HCT116 (cell line): ENCODE results near the gene CEP57. TPM values are rescaled to one million over a fixed set of nuclear protein-coding genes. Genes with fewer than 3 reads are reported as not detected.

Source experiments
- ATAC-seq: fragments of 200-7000 bp; cut with Tn5 transposase; 2 replicates; pipeline ENCODE4 v1.9.1; 2020; ENCODE audit warnings: mild to moderate bottlenecking, moderate library complexity
- BruUV-seq: library from RNA; stranded (reverse); fragments of 400-500 nt; replicated peaks from 2 replicates; lab custom pipeline; 2021; lab: Mats Ljungman, UMichigan
- CTCF ChIA-PET: fragments of 300-600 bp; sonication (Branson Sonifier 250); formaldehyde crosslinking; loops from one replicate; lab custom pipeline; 2021; ENCODE audit warnings: antibody characterized with exemption; lab: Charles Lee
- POLR2A ChIA-PET: fragments of 300-600, 350-600 bp; sonication (Branson Sonifier 250); formaldehyde crosslinking; loops from one replicate; lab custom pipeline; 2021; ENCODE audit warnings: antibody characterized with exemption; lab: Charles Lee
- RAD21 ChIA-PET, 2 experiments: fragments of 300-600 bp; sonication (Branson Sonifier 250); formaldehyde crosslinking; loops; one replicate each; lab custom pipeline; 2023; ENCODE audit warnings: low total read pairs in 2 of 2; ENCODE audit not compliant: uncharacterized antibody in 2 of 2, unreplicated experiment in 2 of 2, low non-redundant PET in 1 of 2; lab: Charles Lee
- DNase-seq: peaks from one replicate; pipeline ENCODE4 v3.0.0-alpha.2; 2010; ENCODE audit warnings: low read depth, low spot score
- H2AFZ ChIP-seq: fragments of 200-600 bp; shearing (Covaris generic), sonication (generic); 2 replicates; pipeline ENCODE4 v1.6.1; 2017; ENCODE audit warnings: low read depth, mixed run types, mixed read lengths, antibody characterized with exemption, low read length; ENCODE audit not compliant: poor library complexity, severe bottlenecking
- H3K27ac ChIP-seq: 2 replicates; pipeline ENCODE4 v1.5.1; 2012; ENCODE audit warnings: low read depth, low read length
- H3K27me3 ChIP-seq: fragments of 200-600 bp; sonication (generic); 2 replicates; pipeline ENCODE4 v1.6.1; 2016; ENCODE audit warnings: mixed run types, low read length, mixed read lengths; ENCODE audit not compliant: insufficient read depth
- H3K36me3 ChIP-seq, 2 experiments: fragments of 200-500 bp in 1 of 2; fragments of 200-600 bp in 1 of 2; sonication (Bioruptor generic) in 1 of 2; sonication (generic) in 1 of 2; 2 replicates each; pipeline versions ENCODE4 v1.5.1 to v1.6.1; 2014 to 2016; ENCODE audit warnings: low read length in 2 of 2, inconsistent platforms in 1 of 2, mixed read lengths in 1 of 2, mixed run types in 1 of 2; ENCODE audit not compliant: insufficient read depth in 2 of 2, control insufficient read depth in 1 of 2
- H3K4me1 ChIP-seq, 2 experiments: fragments of 200-600 bp in 1 of 2; sonication (generic) in 1 of 2; 2 replicates each; pipeline versions ENCODE4 v1.5.1 to v1.6.1; 2012 to 2017; ENCODE audit warnings: low read length in 2 of 2, inconsistent platforms in 1 of 2, mild to moderate bottlenecking in 1 of 2, mixed read lengths in 1 of 2, mixed run types in 1 of 2, moderate library complexity in 1 of 2; ENCODE audit not compliant: insufficient read depth in 2 of 2, control insufficient read depth in 1 of 2
- H3K4me2 ChIP-seq: fragments of 200-600 bp; sonication (generic); 2 replicates; pipeline ENCODE4 v1.6.1; 2017; ENCODE audit warnings: mixed run types, low read length, mixed read lengths
- H3K4me3 ChIP-seq, 2 experiments: fragments of 200-600 bp in 1 of 2; sonication (generic) in 1 of 2; replicated peaks in 1 of 2; 2 replicates each; pipeline ENCODE4 v1.5.1; 2011 to 2016; ENCODE audit warnings: low read length in 2 of 2, control low read depth in 1 of 2, low read depth in 1 of 2, mild to moderate bottlenecking in 1 of 2, mixed read lengths in 1 of 2, mixed run types in 1 of 2
- H3K79me2 ChIP-seq: fragments of 200-600 bp; sonication (generic); 2 replicates; pipeline ENCODE4 v1.6.1; 2017; ENCODE audit warnings: mild to moderate bottlenecking, mixed run types, low read length, moderate library complexity, mixed read lengths; ENCODE audit not compliant: insufficient read depth
- H3K9ac ChIP-seq: fragments of 200-600 bp; sonication (generic); 2 replicates; pipeline ENCODE4 v1.6.1; 2016; ENCODE audit warnings: low read length, mixed read lengths
- H3K9me2 ChIP-seq: fragments of 200-600 bp; sonication (generic), shearing (Covaris generic); 2 replicates; pipeline ENCODE4 v1.6.1; 2017; ENCODE audit warnings: mixed run types, mild to moderate bottlenecking, moderate library complexity; ENCODE audit not compliant: insufficient read depth
- H3K9me3 ChIP-seq, 2 experiments: fragments of 200-500 bp in 1 of 2; fragments of 200-600 bp in 1 of 2; sonication (Bioruptor generic) in 1 of 2; sonication (generic) in 1 of 2; 2 replicates each; pipeline ENCODE4 v1.6.1; 2014 to 2017; ENCODE audit warnings: low read length in 2 of 2, mixed read lengths in 2 of 2, inconsistent platforms in 1 of 2, low read depth in 1 of 2, mild to moderate bottlenecking in 1 of 2, mixed run types in 1 of 2, moderate library complexity in 1 of 2; ENCODE audit not compliant: control insufficient read depth in 1 of 2, insufficient read depth in 1 of 2
- H4K20me1 ChIP-seq: fragments of 200-600 bp; sonication (generic), shearing (Covaris generic); 2 replicates; pipeline ENCODE4 v1.6.1; 2017; ENCODE audit warnings: mixed run types, mild to moderate bottlenecking, moderate library complexity; ENCODE audit not compliant: insufficient read depth
- CBX3 ChIP-seq: IDR thresholded peaks from 2 replicates; pipeline ENCODE4 v1.6.1; 2012; ENCODE audit warnings: low read depth
- CTCF ChIP-seq, 3 experiments: fragments of 200-600 bp in 1 of 3; sonication (generic) in 1 of 3; IDR thresholded peaks in 2 of 3; conservative IDR thresholded peaks in 1 of 3; 2 replicates each; pipeline ENCODE4 v1.5.1; 2012 to 2017; ENCODE audit warnings: low read depth in 2 of 3, low read length in 2 of 3, antibody characterized with exemption in 1 of 3, borderline replicate concordance in 1 of 3, control low read depth in 1 of 3, mild to moderate bottlenecking in 1 of 3, mixed read lengths in 1 of 3, mixed run types in 1 of 3, moderate library complexity in 1 of 3; ENCODE audit not compliant: insufficient read depth in 1 of 3
- EZH2phosphoT487 ChIP-seq: fragments of 200-600 bp; IDR thresholded peaks from 2 replicates; pipeline ENCODE4 v1.6.1; 2018; ENCODE audit warnings: antibody characterized with exemption, borderline replicate concordance
- JUND ChIP-seq: IDR thresholded peaks from 2 replicates; pipeline ENCODE4 v1.6.1; 2012
- MAX ChIP-seq: IDR thresholded peaks from 2 replicates; pipeline ENCODE4 v1.6.1; 2012
- RAD21 ChIP-seq: IDR thresholded peaks from 2 replicates; pipeline ENCODE4 v1.6.1; 2012; ENCODE audit warnings: low read depth, mild to moderate bottlenecking
- SP1 ChIP-seq: IDR thresholded peaks from 2 replicates; pipeline ENCODE4 v1.6.1; 2012; ENCODE audit warnings: low read depth
- ZBTB33 ChIP-seq: IDR thresholded peaks from 2 replicates; pipeline ENCODE4 v1.6.1; 2011; ENCODE audit warnings: mild to moderate bottlenecking, low read length, moderate library complexity; ENCODE audit not compliant: insufficient replicate concordance; ENCODE audit errors: extremely low read depth
- intact Hi-C: fragments of 100-400 bp; cut with micrococcal nuclease; formaldehyde crosslinking; loops from 2 replicates; pipeline ENCODE4 v1.10.0; 2022
- total RNA-seq: library from RNA; stranded (reverse); gene quantifications from one replicate; pipeline ENCODE4 v1.2.1, GENCODE V29; 2021; ENCODE audit not compliant: unreplicated experiment

The CEP57 gene
- total RNA-seq, 1 experiment from 2014 or later = 43.3 TPM

GRCh38 chr11:95764267-95764898, 25.9 kb upstream of the CEP57 start:
- TF ChIP-seq ZBTB33 = no peak
- no peak for TF ChIP-seq CBX3
- no peak for TF ChIP-seq EZH2phosphoT487
- no peak for TF ChIP-seq JUND
- TF ChIP-seq MAX = no peak
- TF ChIP-seq RAD21 = peak; percentile 81
- peak; percentile 42 to 79 (median 66); a peak in 5 of 6 replicates for TF ChIP-seq CTCF (IDR thresholded peaks at IDR 0.05 in 2 of 3, conservative IDR thresholded peaks at IDR 0.05 in 1 of 3; ENCODE audit: borderline replicate concordance in 1 of 3, insufficient read depth in 1 of 3, low read depth in 2 of 3, low read length in 2 of 3)
- TF ChIP-seq SP1 = no peak
- Histone ChIP-seq H3K27me3 (no peaks in the 10 kb centered on the region), H3K9me2 (no peaks in the 10 kb centered on the region), H3K4me1 (no peaks in the 10 kb centered on the region), H3K79me2 (no peaks in the 10 kb centered on the region), H3K27ac (no peak overlapping the region), H2AFZ (no peak overlapping the region), H3K9ac (no peak overlapping the region), H3K4me2 (no peak overlapping the region), H3K4me3 (no peak overlapping the region), H3K9me3 (no peaks in the 10 kb centered on the region), H4K20me1 (no peaks in the 10 kb centered on the region), H3K36me3 (no peaks in the 10 kb centered on the region)
- intact Hi-C loops = loop anchor here (1.0 to 10.0 kb wide), 4 partner anchors 612 to 1142 kb away; partner anchors contain the start of gene SRSF8
- peak; percentile 72; the same call in 1 of the 2 replicates for ATAC-seq
- BruUV-seq = no TSS peak
- ChIA-PET CTCF (interaction anchor here (0.5 to 8.3 kb wide), 4 partner anchors 59 to 660 kb away, joined by 3 to 83 read pairs (median 6); no protein-coding TSS in a partner anchor), POLR2A (no interaction called here), RAD21 (interaction anchor here in 1 of 2 experiments (1.4 kb wide), 1 partner anchor 610 kb away, joined by 4 read pairs; no protein-coding TSS in a partner anchor)
- peak; percentile 27 for DNase-seq
